H1 (cell line): ENCODE measurements around the gene GEMIN7. TPM values are rescaled to one million over a fixed set of nuclear protein-coding genes. Genes with fewer than 3 reads are reported as not detected.

Experiments used
- EP300 ChIP-seq, 2 experiments: IDR thresholded peaks; 1 replicate in 1 of 2; 2 replicates in 1 of 2; pipeline ENCODE4 v1.6.1; 2011 to 2012; ENCODE audit warnings: low read depth in 2 of 2, low read length in 2 of 2, mild to moderate bottlenecking in 2 of 2, borderline replicate concordance in 1 of 2, inconsistent platforms in 1 of 2, moderate library complexity in 1 of 2
- SIX5 ChIP-seq: IDR thresholded peaks from 2 replicates; pipeline ENCODE4 v1.6.1; 2011; ENCODE audit warnings: mild to moderate bottlenecking, low read depth, low read length
- polyA plus RNA-seq, 7 experiments: library from polyadenylated mRNA; depleted of rRNA in 3 of 7; stranded (reverse) in 5 of 7; unstranded in 2 of 7; fragments of >200 nt in 5 of 7; fragments of 200-250 nt in 2 of 7; gene quantifications; 1 replicate in 5 of 7; 2 replicates in 1 of 7; 4 replicates in 1 of 7; pipeline versions ENCODE4 v1.2.1 to v1.2.3, GENCODE V29; 2011 to 2013; ENCODE audit warnings: missing spikeins in 2 of 7, mixed read lengths in 2 of 7
- total RNA-seq: library from RNA; stranded (reverse); fragmentation: NEBNext Ultra II Directional; extraction: Animal tissue kit (Norgen Biotek cat#: 25700); gene quantifications from 2 replicates; pipeline ENCODE4 v1.2.1, GENCODE V29; 2021

GEMIN7 gene
- total and polyA plus RNA-seq, 2 of the 8 experiments (the other 6 are each of a cell fraction or from before 2014, with no cell fraction given) = 48.0 to 91.6 TPM

GRCh38 chr19:45117671-45118070 lies 38.6 kb downstream of the GEMIN7 start (continued):
- no peak for TF ChIP-seq EP300 (IDR thresholded peaks at IDR 0.05; ENCODE audit: borderline replicate concordance in 1 of 2, low read depth in 2 of 2, low read length in 2 of 2)
- TF ChIP-seq SIX5 = no peak
